Daoy (cell line): ENCODE results near the gene FAS. TPM values are rescaled to one million over a fixed set of nuclear protein-coding genes. Genes with fewer than 3 reads are reported as not detected.

Source experiments
- DNase-seq: peaks from one replicate; pipeline ENCODE4 v3.0.0-alpha.2; 2015; ENCODE audit warnings: low read depth
- total RNA-seq: library from RNA; depleted of rRNA; stranded (reverse); fragments of >200 nt; shearing (Covaris generic); gene quantifications from 2 replicates; pipeline ENCODE4 v1.2.3, GENCODE V29; 2014; rRNA removed

The FAS gene
- 5.2 and 5.8 TPM in 2 replicates for total RNA-seq

DNA sequence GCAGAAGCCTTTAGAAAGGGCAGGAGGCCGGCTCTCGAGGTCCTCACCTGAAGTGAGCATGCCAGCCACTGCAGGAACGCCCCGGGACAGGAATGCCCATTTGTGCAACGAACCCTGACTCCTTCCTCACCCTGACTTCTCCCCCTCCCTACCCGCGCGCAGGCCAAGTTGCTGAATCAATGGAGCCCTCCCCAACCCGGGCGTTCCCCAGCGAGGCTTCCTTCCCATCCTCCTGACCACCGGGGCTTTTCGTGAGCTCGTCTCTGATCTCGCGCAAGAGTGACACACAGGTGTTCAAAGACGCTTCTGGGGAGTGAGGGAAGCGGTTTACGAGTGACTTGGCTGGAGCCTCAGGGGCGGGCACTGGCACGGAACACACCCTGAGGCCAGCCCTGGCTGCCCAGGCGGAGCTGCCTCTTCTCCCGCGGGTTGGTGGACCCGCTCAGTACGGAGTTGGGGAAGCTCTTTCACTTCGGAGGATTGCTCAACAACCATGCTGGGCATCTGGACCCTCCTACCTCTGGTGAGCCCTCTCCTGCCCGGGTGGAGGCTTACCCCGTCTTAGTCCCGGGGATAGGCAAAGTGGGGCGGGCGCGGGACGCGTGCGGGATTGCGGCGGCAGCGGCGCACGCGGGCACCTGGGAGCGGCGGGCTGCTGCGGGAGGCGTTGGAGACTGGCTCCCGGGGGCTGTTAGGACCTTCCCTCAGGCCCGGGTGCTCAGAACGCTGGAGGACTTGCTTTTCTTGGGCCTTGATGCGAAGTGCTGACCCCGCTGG is at the start of gene FAS:
FAS (plus strand) TSS at position 415 of the 777 bp plus-strand sequence; CDS start at position 494, 79 bp downstream.
- DNase-seq, result peak; percentile 62

DNA sequence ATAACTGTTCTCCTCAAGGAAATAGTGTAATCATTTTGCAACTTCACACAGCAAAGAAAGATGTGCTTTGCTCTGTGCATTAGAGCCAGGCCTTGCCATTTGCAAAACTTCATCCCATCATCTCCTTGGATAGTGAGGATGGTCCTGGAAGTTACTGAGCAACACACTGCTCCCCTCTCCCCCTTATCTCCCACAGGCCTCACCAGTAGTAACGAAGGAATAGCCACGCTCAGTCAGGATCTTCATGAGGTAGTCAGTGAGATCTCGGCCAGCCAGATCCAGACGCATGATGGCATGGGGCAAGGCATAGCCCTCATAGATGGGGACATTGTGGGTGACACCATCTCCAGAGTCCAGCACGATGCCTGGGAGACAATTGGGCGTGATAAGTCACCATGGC is 49.6 kb upstream of the FAS start:
- no peak for DNase-seq

- DNase-seq, result no peak
These were observed 46.8 kb upstream of the FAS start for GRCh38 chr10:88943778-88944177.

DNA sequence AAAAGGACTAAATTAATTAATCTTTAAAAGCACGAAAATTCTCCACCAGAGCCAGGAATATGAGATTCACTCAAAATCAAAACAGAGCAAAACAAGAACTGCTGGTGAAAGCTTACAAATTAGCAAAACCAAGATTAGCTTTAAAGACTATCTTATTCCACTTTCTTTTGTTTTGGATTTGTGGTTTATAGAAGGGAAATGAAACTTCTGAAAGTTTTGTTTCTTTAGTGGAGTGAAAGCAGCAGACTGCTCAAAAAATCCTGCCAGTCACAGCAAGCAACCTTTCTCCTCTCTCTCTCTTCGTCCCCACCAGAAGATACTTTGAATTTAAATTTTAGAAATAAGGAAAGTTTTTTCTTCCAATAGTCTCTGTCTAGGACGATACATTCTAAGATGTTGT is 45.8 kb upstream of the FAS start:
- no peak for DNase-seq

GRCh38 chr10:88946200-88946599 is 44.4 kb upstream of the FAS start:
- DNase-seq, result no peak

- DNase-seq, result peak; percentile 12
These were observed 43.5 kb upstream of the FAS start for GRCh38 chr10:88946965-88947590.

GRCh38 chr10:88949051-88949450 is 41.5 kb upstream of the FAS start:
- DNase-seq, result no peak

DNA sequence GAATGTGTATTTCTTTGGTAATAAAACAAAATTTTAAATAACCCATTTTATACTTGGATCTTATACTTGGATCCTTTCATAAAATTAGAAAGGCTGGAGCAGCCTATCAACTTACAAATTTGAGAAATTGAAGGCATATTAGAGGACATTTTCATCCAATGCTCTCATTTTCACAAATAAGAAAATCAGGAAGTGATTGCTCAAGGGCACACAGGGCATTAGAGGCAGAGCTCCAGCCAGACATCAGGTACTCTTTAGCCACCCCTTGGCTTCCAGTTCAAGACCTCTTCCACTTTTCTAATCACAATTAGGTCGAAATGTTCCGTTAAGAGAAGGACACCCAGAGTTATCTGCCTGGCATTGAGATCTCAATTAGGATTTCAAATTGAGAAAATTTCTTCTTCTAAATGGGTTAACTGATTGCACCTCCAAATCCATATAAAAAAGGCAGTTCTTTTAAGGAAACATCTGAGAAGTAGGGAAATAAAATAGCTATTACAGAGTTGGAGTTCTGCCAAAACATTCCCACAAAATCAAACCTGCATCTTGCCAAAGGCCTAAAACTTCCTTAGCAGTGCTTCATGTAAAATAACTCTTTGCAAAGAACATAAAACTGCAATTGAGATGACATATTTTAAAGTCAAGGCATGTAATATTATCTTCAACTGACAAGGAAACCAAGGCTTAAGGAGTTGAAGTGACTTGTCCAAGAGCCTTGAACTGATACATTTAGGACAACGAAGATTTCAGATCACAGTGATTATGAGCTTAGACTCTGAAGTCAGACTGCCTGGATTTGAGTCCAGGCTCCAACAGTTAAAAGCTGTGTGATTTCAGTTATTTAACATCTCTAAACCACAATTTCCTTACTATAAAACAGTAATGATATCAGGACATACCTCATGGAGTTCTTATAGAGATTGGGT is 40.4 kb upstream of the FAS start:
- no peak for DNase-seq

DNA sequence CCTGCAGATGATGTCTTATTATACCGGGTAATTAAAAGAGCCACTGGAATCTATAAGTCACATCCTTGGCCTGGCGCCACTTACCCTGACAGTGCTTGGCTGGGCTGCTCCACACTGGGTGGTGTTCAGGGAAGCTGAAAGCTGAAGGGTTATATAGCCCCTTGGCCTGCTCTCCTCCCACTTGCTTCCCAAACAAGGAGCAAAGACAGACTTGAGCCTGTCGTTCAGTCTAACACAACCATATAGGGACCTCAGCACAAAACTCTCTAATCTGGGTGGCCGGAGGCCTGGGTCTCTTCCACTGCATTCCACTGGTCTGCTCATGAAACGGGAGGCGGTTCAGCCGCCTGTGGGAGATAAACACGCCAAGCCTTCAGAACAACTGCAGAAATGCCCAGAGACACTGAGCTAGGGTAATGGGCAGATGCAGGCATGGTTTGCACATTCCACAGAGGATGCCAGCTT is 37.9 kb upstream of the FAS start, which contains the start of gene ACTA2:
ACTA2 (minus strand) TSS at position 127 of the 465 bp plus-strand sequence. CDS start 3,843 bp downstream, outside the sequence.
- peak; percentile 32 for DNase-seq

DNA sequence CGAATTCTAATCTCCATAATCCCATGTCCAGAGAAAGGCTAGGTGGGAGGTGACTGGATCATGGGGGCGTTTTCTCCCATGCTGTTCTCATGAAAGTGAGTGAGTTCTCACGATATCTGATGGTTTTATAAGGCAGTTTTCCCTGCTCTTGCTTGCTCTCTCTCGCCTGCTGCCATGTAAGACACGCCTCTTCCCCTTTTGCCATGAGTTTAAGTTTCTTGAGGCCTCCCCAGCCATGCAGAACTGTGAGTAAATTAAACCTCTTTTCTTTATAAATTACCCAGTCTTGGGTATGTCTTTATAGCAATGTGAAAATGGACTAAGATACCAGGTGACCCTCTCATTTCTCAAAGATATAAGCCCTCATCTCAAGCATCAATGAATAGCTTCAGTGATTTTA is 36.9 kb upstream of the FAS start:
- DNase-seq, result no peak

DNA sequence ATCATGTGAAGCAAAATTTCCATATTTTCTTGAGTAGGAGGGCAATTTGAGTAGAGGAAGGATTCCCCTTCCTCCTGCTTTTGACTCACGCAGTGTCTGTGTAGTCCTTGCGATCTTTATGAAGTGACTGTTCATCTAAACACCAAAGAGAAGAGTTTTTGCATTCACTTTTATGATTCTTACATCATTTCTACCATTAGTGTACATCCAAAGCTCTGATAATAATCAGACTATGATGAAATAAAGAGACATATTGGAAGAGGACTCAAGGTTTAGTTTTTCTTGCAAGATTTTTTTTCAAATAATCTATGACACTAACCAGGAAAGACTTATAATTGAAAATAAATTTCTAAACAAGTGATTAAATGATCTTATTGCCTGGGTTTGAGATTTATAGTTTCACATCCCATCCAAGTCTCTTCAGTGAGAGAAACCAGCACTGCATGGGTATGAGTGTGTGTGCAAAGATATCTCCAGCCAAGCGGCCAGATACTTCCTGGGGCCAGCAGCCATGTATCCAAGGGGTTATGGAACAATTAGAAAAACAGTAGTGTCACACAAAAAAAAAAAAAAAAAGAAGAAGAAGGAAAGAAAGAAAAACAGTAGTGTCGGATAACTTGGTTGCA is 36.0 kb upstream of the FAS start:
- DNase-seq, result no peak

DNA sequence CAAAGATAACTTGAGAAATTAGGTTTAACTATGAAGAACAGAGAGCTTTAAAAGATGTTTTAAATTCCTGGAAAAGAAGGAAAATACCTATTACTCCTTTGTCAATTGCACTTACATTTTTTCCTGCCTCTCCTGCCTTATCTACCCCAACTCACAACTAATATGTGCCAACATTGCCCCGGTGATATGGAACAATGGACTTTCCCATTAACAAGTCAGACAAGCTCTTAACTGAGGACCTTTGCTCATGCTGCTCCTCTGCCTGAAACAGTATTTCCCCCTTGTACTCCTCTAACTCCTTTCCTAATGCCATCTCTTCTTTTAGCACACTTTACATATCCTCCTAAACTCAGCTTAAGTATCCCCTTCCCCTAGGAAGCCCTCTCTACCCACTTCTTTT is 33.2 kb upstream of the FAS start:
- DNase-seq, result no peak

DNA sequence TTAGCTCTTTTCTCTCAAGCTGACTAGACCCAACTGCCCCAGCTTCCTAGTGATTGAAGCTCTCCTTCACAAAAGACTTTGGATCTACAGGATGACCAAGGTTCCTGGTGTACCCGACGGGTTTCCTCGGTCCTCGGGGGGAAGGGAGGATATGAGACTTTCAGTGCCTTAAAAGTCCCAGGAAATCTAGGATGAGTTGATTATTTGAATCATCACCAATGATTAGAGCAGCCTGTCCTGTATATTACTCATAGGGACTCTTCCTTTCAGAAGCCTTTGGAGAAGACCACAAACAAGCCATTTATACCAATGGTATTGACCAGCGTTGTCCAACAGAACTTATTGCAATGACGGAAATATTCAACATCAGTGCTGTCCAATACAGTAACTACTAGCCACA is 31.9 kb upstream of the FAS start:
- DNase-seq, result no peak

GRCh38 chr10:88960802-88961201 is 29.8 kb upstream of the FAS start:
- no peak for DNase-seq

GRCh38 chr10:88961266-88961665 is 29.3 kb upstream of the FAS start:
- DNase-seq, result no peak

DNA sequence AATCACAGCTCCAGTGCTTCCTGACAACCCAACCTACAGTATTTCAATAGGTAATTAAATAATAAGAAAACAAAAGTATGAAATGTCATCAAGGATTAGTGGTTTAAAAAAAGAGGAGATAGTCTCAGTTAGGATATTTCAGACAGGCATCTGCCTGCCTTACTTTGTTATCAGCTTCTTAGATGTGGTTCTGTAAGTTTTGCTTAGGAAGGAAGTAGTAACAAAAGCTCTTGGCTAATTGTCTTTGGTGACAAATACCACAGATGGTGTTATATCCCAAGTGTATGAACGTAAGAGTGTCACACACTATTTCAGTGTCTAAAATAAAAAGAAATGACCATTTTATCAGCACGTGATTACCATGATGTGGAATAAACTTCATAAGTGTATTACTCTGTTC is 28.3 kb upstream of the FAS start:
- DNase-seq, result no peak

DNA sequence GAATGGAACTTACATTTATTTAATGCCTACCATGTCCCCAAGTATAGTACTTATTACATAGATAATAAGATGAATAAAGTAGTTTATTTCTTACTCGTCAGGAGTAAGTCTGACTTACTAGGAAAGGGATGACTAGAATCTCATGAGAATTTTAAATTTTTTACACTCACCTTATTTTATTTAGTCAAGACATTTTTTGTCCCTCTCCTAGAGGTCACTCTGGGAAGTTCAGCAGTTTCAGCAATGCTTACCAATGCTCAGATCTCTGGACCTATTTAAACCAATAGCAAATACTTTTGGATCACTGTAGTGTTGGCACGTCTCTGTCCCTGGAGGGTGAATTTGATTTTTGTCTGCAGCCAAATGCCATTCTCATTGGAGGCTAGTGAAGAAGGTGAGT is 27.3 kb upstream of the FAS start:
- DNase-seq, result no peak

DNA sequence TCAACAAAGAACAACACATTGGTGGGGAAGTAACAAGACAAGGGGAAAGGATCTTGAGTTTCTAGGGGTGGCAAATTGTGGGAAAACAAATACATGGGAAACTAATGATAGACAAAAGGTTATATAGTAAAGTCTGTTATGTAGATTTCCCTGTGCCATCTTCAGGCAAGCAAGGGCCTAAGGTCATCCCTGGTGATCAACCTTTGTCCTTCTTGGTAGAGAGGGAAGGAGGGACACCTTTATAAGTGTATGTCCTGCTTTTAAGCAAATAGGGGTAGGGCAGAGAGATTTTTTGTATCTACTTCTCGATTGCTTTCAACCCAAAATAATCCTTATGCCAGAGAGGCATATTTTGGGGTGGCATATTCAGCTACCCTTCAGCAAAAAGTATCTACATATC is 26.2 kb upstream of the FAS start:
- DNase-seq, result no peak

GRCh38 chr10:88964869-88965415 is 25.7 kb upstream of the FAS start:
- DNase-seq, result no peak

DNA sequence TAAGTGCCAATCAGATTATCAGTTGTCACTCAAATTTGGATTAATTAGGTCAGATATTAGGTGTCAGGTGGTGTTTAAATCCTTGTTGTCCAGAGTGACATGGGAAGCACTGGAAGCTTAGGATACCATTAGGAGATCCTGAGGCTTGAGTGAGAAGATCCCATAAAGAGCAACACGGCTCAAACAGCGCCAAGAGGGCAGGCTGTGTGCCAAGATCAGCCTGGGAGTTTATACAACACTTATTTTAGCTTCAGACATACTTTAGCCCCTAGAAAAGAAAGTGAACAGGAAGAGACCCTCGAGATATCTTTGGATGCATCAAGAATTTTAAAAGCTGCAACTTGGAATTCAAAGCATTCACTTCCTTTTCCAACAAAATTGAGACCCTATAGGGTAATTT is 23.8 kb upstream of the FAS start:
- no peak for DNase-seq

GRCh38 chr10:88968391-88968790 is 22.2 kb upstream of the FAS start:
- DNase-seq, result no peak
